ENCODE data around the gene PFN1.

The PFN1 gene

DNA sequence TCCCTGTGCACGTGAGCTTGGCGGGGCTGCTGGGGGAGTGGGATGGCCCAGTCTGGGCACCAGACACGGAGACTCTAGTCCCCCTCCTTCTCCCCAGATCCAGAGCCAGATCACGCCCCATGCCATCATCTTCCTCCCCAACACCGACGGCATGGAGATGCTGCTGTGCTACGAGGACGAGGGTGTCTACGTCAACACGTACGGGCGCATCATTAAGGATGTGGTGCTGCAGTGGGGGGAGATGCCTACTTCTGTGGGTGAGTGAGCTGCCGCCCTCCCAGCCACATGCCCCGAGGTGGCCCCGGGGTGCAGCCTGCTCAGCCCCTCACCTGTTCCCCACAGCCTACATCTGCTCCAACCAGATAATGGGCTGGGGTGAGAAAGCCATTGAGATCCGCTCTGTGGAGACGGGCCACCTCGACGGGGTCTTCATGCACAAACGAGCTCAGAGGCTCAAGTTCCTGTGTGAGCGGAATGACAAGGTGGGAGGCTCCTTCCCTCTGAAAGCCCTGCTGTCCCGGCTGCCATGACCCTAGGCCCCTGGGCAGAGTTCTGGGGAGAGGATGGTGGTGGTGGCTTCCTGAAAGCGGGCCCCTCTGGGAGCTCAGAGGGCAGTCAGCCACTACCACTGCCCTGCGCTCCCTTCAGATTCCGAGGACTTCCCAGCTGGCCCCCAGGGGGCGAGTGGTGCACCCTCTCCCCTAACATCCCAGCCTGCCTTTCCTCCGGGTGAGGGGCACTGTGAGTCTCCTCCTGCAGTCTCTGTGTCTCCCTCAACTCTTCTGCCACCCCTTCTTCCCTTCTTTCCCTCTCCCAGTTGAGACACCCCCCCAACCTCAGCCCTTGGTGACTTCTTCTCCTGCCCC is 51.8 kb downstream of the PFN1 start:
- no peak for DNase-seq (ENCODE audit: low read depth)

DNA sequence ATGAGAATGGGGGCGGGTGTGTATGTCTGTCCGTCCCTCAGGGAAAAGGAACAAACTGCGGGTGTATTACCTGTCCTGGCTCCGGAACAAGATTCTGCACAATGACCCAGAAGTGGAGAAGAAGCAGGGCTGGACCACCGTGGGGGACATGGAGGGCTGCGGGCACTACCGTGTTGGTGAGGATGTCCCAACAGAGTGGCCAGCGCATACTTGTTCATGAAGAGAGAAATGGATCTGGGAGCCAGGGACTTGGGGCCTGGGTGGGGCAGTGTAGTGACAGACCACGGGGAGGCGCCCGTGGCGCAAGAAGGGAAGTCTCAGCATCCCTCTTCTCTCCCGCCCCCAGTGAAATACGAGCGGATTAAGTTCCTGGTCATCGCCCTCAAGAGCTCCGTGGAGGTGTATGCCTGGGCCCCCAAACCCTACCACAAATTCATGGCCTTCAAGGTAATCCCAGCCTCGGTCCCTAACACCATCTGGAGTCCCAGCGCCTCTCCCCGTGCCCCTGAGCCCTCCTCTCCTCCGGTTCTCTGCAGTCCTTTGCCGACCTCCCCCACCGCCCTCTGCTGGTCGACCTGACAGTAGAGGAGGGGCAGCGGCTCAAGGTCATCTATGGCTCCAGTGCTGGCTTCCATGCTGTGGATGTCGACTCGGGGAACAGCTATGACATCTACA is 52.5 kb downstream of the PFN1 start:
- no peak for DNase-seq (ENCODE audit: low read depth)
